Right atrium auricular region (tissue), 2 donors: ENCODE results near the gene CERK. TPM values are rescaled to one million over a fixed set of nuclear protein-coding genes. Genes with fewer than 3 reads are reported as not detected.

Experiments
- DNase-seq: peaks from one replicate; pipeline ENCODE4 v3.0.0-alpha.2; 2019; ENCODE audit warnings: low spot score
- H3K27ac ChIP-seq, 2 donors: fragments of 200-600 bp; sonication (generic); 1 replicate in 1 of 2; 2 replicates in 1 of 2; pipeline ENCODE4 v1.5.1; 2016 to 2019
- H3K27me3 ChIP-seq, 2 donors: fragments of 200-600 bp; sonication (generic); one replicate each; pipeline versions ENCODE4 v1.5.1 to v1.6.0; 2017 to 2019
- H3K36me3 ChIP-seq: fragments of 200-600 bp; sonication (generic); one replicate; pipeline ENCODE4 v1.5.1; 2016
- H3K4me1 ChIP-seq, 2 donors: fragments of 200-600 bp; sonication (generic); one replicate each; pipeline versions ENCODE4 v1.5.1 to v1.6.0; 2017 to 2019
- H3K4me3 ChIP-seq, 2 donors: fragments of 200-600 bp; sonication (generic); 1 replicate in 1 of 2; 2 replicates in 1 of 2; pipeline ENCODE4 v1.5.1; 2017 to 2019; ENCODE audit warnings: mild to moderate bottlenecking in 1 of 2, moderate library complexity in 1 of 2
- H3K9me3 ChIP-seq, 2 donors: fragments of 200-600 bp; sonication (generic); one replicate each; pipeline ENCODE4 v1.5.1; 2019
- total RNA-seq, 2 donors: library from RNA; depleted of rRNA; stranded (reverse); fragments of >200 nt; gene quantifications; one replicate each; pipeline ENCODE4 v1.1.0, GENCODE V29; 2016
- TF ChIP-seq, protein P1 (sequence below), 2 donors: fragments of 200-600 bp; sonication (generic); IDR thresholded peaks; one replicate each; pipeline ENCODE4 v1.5.1; 2019; ENCODE audit warnings: antibody characterized with exemption in 2 of 2

The CERK gene
- total RNA-seq, 2 donors from 2014 or later, result 46.0 to 59.8 TPM

DNA sequence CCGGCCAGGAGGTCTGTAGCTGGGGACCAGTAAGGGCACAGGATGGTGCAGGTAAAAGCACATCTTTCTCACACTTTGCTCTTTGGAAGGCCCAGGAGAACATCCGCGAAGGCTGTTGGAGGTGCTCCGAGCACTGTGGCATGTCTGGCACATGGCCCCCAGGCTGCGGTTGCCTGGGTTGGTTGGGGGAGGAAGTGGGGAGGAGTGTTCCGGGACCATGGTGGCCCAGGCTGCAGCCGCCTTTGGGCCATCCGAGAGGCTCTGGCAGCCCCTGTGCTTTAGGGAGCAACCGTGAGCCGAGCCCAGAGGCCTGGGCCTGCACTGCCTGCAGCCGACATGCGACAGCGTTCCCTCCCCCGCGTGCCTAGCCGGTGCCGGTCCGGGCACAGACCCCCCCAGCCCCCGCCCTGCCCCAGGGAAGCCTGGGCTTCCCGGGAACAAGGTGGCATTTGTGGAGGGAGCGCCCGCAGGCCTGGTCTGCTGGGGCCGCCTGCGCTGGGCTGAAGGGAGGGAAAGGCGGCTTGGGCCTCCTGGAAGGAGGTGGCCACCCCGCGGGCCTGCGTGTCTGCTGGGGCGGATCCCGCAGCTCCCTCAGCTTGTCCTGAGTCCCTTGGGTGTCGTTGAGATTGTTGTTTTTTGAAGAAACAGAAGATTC, 59.9 kb downstream of the CERK start:
- TF ChIP-seq, protein P1, sequence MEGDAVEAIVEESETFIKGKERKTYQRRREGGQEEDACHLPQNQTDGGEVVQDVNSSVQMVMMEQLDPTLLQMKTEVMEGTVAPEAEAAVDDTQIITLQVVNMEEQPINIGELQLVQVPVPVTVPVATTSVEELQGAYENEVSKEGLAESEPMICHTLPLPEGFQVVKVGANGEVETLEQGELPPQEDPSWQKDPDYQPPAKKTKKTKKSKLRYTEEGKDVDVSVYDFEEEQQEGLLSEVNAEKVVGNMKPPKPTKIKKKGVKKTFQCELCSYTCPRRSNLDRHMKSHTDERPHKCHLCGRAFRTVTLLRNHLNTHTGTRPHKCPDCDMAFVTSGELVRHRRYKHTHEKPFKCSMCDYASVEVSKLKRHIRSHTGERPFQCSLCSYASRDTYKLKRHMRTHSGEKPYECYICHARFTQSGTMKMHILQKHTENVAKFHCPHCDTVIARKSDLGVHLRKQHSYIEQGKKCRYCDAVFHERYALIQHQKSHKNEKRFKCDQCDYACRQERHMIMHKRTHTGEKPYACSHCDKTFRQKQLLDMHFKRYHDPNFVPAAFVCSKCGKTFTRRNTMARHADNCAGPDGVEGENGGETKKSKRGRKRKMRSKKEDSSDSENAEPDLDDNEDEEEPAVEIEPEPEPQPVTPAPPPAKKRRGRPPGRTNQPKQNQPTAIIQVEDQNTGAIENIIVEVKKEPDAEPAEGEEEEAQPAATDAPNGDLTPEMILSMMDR (IDR thresholded peaks at IDR 0.05), result no peak
- Histone ChIP-seq H3K4me3 (no peak overlapping the region), H3K4me1 (peaks cover 0 to 36% of the 10 kb centered on the region in 2 donors), H3K27me3 (no peaks in the 10 kb centered on the region), H3K36me3 (peaks cover 33% of the 10 kb centered on the region), H3K27ac (peak overlapping the region in 1 of 2 donors; percentile 67), H3K9me3 (no peaks in the 10 kb centered on the region)
- DNase-seq, result no peak

DNA sequence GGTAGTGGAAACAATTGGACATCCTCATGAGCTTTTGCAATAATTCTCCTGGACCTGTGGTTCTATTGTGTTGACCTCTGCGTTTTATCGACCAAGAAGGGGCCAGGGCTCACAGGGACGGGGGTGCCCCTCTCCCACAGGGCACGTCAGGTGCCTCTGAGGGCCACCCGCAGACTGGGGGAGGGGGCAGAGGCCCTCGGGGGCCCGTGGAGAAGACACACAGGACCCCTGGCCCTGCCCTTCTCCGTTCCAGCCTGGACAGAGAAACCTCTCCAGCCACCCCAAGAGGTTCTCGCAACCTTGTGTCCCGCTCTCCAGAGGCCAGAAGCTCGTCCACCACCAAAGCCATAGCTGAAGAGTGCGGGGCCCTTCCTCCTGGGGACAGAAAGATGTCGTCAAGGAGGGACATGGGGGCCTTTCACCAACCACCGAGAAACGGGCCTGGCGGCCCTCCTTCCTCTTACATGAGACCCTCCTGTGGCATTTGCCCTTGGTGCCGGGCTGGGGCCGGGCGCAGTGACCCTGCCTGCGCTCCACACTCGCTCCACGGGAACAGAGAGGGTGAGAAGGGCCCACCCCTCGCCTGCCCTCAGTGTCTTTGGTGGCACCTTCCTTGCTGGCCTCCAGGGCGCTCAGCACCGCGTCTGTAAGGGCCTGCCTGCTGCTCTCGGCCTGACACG, 60.6 kb downstream of the CERK start:
- TF ChIP-seq, protein P1 (IDR thresholded peaks at IDR 0.05), result no peak
- H3K4me1 ChIP-seq, result peaks cover 0 to 37% of the 10 kb centered on the region in 2 donors
- H3K9me3 ChIP-seq, result no peaks in the 10 kb centered on the region
- H3K4me3 ChIP-seq, result no peak overlapping the region
- no peak for DNase-seq
- H3K36me3 ChIP-seq, result peaks cover 33% of the 10 kb centered on the region
- H3K27ac ChIP-seq, result peak overlapping the region in 1 of 2 donors; percentile 67
- H3K27me3 ChIP-seq, result no peaks in the 10 kb centered on the region

DNA sequence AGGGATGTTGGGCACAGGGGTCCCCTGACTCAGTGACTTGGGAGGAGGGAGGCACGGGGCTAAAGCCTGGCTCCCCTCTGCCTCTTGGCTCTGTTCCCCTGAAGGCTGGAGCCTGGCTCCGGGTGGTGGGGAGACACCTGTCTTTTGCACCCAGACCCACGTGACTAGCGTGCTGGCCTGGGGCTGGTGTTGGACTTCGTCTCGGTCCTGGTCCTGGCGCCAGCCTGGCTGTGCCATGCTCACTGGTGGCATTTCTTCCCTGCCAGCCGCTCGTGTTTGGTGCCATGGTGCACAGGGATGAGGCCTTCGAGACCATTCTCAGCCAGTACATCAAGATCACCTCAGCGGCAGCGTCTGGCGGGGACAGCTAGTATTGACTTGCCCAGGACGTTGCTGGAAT, 61.2 kb downstream of the CERK start:
- peaks cover 33% of the 10 kb centered on the region for H3K36me3 ChIP-seq
- DNase-seq, result no peak
- peak overlapping the region; percentile 40 to 67 for H3K27ac ChIP-seq
- TF ChIP-seq, protein P1 (IDR thresholded peaks at IDR 0.05), result no peak
- H3K4me3 ChIP-seq, result no peak overlapping the region
- no peaks in the 10 kb centered on the region for H3K27me3 ChIP-seq
- no peaks in the 10 kb centered on the region for H3K9me3 ChIP-seq
- peaks cover 0 to 37% of the 10 kb centered on the region in 2 donors for H3K4me1 ChIP-seq

DNA sequence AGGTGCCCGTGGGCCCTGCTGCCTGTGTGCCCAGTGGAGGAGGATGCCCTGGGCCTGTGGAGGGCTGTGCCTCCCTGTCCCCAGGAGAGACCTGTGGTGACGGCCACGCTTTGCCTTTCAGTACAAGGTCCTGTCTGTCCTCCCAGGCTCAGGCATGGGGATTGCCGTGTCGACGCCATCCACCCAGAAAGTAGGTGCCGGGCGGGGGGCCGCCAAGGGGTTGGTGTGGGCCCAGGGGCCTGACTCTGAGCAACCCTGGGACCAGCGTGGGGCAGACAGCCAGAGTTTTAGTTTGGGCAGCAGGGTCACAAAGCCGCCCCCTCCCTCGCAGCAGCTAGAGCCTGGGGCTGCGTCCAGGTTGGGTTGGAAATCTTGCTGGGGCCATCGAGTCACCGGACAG, 61.6 kb downstream of the CERK start:
- Histone ChIP-seq H3K9me3 (no peaks in the 10 kb centered on the region), H3K4me1 (peaks cover 0 to 37% of the 10 kb centered on the region in 2 donors), H3K27ac (peak overlapping the region; percentile 40 to 67), H3K27me3 (no peaks in the 10 kb centered on the region), H3K36me3 (peaks cover 33% of the 10 kb centered on the region), H3K4me3 (no peak overlapping the region)
- TF ChIP-seq, protein P1 (IDR thresholded peaks at IDR 0.05), result no peak
- DNase-seq, result no peak

DNA sequence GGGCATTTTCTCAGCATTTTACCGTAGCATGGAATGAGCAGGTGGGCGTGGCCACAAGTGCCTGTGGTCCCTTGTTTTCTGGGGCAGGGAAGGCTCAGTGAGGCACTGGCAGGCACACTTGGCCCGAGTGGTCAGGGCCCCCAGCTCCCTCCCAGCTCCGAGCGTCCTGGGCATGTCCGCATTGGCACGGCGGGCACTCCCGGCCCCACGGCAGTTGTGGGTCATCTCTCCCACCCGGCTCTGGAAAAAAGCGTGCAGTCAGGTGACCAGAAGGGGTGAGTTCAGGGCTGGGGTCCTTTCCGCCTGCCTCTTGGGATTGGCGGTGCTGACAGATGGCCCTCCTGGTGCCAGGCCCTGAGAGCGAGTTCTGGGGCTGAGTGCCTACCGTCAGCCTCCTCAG, 62.1 kb downstream of the CERK start:
- DNase-seq, result no peak
- Histone ChIP-seq H3K4me1 (peaks cover 0 to 41% of the 10 kb centered on the region in 2 donors), H3K27me3 (no peaks in the 10 kb centered on the region), H3K4me3 (no peak overlapping the region), H3K9me3 (no peaks in the 10 kb centered on the region), H3K27ac (peak overlapping the region; percentile 40 to 67), H3K36me3 (peaks cover 34% of the 10 kb centered on the region)
- TF ChIP-seq, protein P1 (IDR thresholded peaks at IDR 0.05), result no peak
